ENCODE data around the gene FAM13A. TPM values are rescaled to one million over a fixed set of nuclear protein-coding genes. Genes with fewer than 3 reads are reported as not detected.
"Not testable (repeated sequence)": the region's sequence is repeated elsewhere in the genome, so short reads cannot be mapped to it uniquely, and the experiment has no call there.

The FAM13A gene
- total RNA-seq, 1 donor from 2014 or later: 13.2 TPM

- Histone ChIP-seq H3K27ac (no peak overlapping the region), H3K4me1 (no peaks in the 10 kb centered on the region), H3K9me3 (no peaks in the 10 kb centered on the region), H3K4me3 (no peak overlapping the region), H3K27me3 (no peaks in the 10 kb centered on the region), H3K36me3 (no peaks in the 10 kb centered on the region)
- intact Hi-C loops (cut with DNase I): no loop called here
- TF ChIP-seq CTCF (IDR thresholded peaks at IDR 0.05): no peak
- DNase-seq (ENCODE audit: low spot score in 2 of 2): no peak
Measured at GRCh38 chr4:88998891-88999290, 58.1 kb downstream of the FAM13A start.

GRCh38 chr4:88998001-88998400 is 59.0 kb downstream of the FAM13A start:
- H3K4me3 ChIP-seq: no peak overlapping the region
- intact Hi-C loops (cut with DNase I): no loop called here
- no peaks in the 10 kb centered on the region for H3K9me3 ChIP-seq
- H3K4me1 ChIP-seq: no peaks in the 10 kb centered on the region
- H3K27me3 ChIP-seq: no peaks in the 10 kb centered on the region
- H3K36me3 ChIP-seq: no peaks in the 10 kb centered on the region
- TF ChIP-seq CTCF (IDR thresholded peaks at IDR 0.05): no peak
- no peak overlapping the region for H3K27ac ChIP-seq
- DNase-seq (ENCODE audit: low spot score in 2 of 2): no peak

- Histone ChIP-seq H3K27ac (no peak overlapping the region), H3K4me3 (no peak overlapping the region), H3K27me3 (no peaks in the 10 kb centered on the region), H3K4me1 (peaks cover 0 to 3% of the 10 kb centered on the region in 2 donors), H3K9me3 (no peaks in the 10 kb centered on the region), H3K36me3 (no peaks in the 10 kb centered on the region)
- intact Hi-C loops (cut with DNase I): no loop called here
- TF ChIP-seq CTCF (IDR thresholded peaks at IDR 0.05): no peak
- no peak for DNase-seq (ENCODE audit: low spot score in 2 of 2)
Measured at GRCh38 chr4:88995874-88996273, 61.1 kb downstream of the FAM13A start.

- H3K27me3 ChIP-seq; H3K36me3 ChIP-seq; DNase-seq (ENCODE audit: low spot score in 2 of 2); intact Hi-C loops (cut with DNase I); H3K4me1 ChIP-seq; H3K9me3 ChIP-seq; H3K27ac ChIP-seq; H3K4me3 ChIP-seq: not testable (repeated sequence)
Measured at GRCh38 chr4:88995257-88995656, 61.7 kb downstream of the FAM13A start.

GRCh38 chr4:88993246-88993645 is 63.7 kb downstream of the FAM13A start:
- no peak for DNase-seq (ENCODE audit: low spot score in 2 of 2)
- H3K4me3 ChIP-seq: no peak overlapping the region
- peaks cover 0 to 13% of the 10 kb centered on the region in 2 donors for H3K4me1 ChIP-seq
- no peaks in the 10 kb centered on the region for H3K9me3 ChIP-seq
- TF ChIP-seq CTCF (IDR thresholded peaks at IDR 0.05): no peak
- no peaks in the 10 kb centered on the region for H3K27me3 ChIP-seq
- no peaks in the 10 kb centered on the region for H3K36me3 ChIP-seq
- H3K27ac ChIP-seq: no peak overlapping the region
- intact Hi-C loops (cut with DNase I): no loop called here

GRCh38 chr4:88991746-88992145 is 65.2 kb downstream of the FAM13A start:
- Histone ChIP-seq H3K27ac (peak overlapping the region in 1 of 2 donors; percentile 8), H3K36me3 (no peaks in the 10 kb centered on the region), H3K4me1 (peaks cover 0 to 13% of the 10 kb centered on the region in 2 donors), H3K4me3 (no peak overlapping the region), H3K27me3 (no peaks in the 10 kb centered on the region), H3K9me3 (no peaks in the 10 kb centered on the region)
- DNase-seq (ENCODE audit: low spot score in 2 of 2): no peak
- TF ChIP-seq CTCF (IDR thresholded peaks at IDR 0.05): no peak
- intact Hi-C loops (cut with DNase I): no loop called here

Measured in ascending aorta (tissue), 2 donors.